Measurements from ENCODE around the gene SLC6A13. TPM values are rescaled to one million over a fixed set of nuclear protein-coding genes. Genes with fewer than 3 reads are reported as not detected.
"Not testable (repeated sequence)": the region's sequence is repeated elsewhere in the genome, so short reads cannot be mapped to it uniquely, and the experiment has no call there.

SLC6A13 gene
- total RNA-seq, 2 donors from 2014 or later = 0.85 TPM; not detected in 1

GRCh38 chr12:236445-236844 lies 26.2 kb downstream of the SLC6A13 start:
- no peaks in the 10 kb centered on the region for H3K4me1 ChIP-seq (replicated peaks)
- H3K4me3 ChIP-seq = no peak overlapping the region
- H3K36me3 ChIP-seq = no peaks in the 10 kb centered on the region
- no peak overlapping the region for H3K27ac ChIP-seq
- no peaks in the 10 kb centered on the region for H3K27me3 ChIP-seq (replicated peaks; ENCODE audit: insufficient read depth)
- TF ChIP-seq POLR2A (IDR thresholded peaks at IDR 0.05) (no peak), CTCF (IDR thresholded peaks at IDR 0.05) (no peak), POLR2AphosphoS5 (IDR thresholded peaks at IDR 0.05) (no peak)
- intact Hi-C loops (cut with DNase I) = no loop called here
- no peak for DNase-seq (ENCODE audit: low spot score)
- WGBS = 83% methylated on average over 3 of the region's 3 CpGs
- no peaks in the 10 kb centered on the region for H3K9me3 ChIP-seq

GRCh38 chr12:235967-236366 lies 26.7 kb downstream of the SLC6A13 start:
- H3K36me3 ChIP-seq; H3K27ac ChIP-seq; DNase-seq (ENCODE audit: low spot score); H3K4me3 ChIP-seq; H3K4me1 ChIP-seq (replicated peaks); intact Hi-C loops (cut with DNase I); H3K9me3 ChIP-seq; H3K27me3 ChIP-seq (replicated peaks; ENCODE audit: insufficient read depth): not testable (repeated sequence)
- 88% methylated on average over 4 of the region's 4 CpGs for WGBS

GRCh38 chr12:234891-235415 lies 27.7 kb downstream of the SLC6A13 start:
- Histone ChIP-seq H3K4me1 (replicated peaks) (no peaks in the 10 kb centered on the region), H3K27me3 (replicated peaks; ENCODE audit: insufficient read depth) (no peaks in the 10 kb centered on the region), H3K36me3 (no peaks in the 10 kb centered on the region), H3K27ac (no peak overlapping the region), H3K4me3 (no peak overlapping the region), H3K9me3 (no peaks in the 10 kb centered on the region)
- TF ChIP-seq POLR2A (IDR thresholded peaks at IDR 0.05) (no peak), POLR2AphosphoS5 (IDR thresholded peaks at IDR 0.05) (no peak), CTCF (IDR thresholded peaks at IDR 0.05) (no peak)
- intact Hi-C loops (cut with DNase I) = no loop called here
- DNase-seq (ENCODE audit: low spot score) = no peak
- 94% methylated on average over 10 of the region's 10 CpGs for WGBS

- no peak overlapping the region for H3K27ac ChIP-seq
- intact Hi-C loops (cut with DNase I) = no loop called here
- no peak for DNase-seq (ENCODE audit: low spot score)
Observed at GRCh38 chr12:234019-234418, 28.6 kb downstream of the SLC6A13 start.

GRCh38 chr12:233615-233968 lies 29.0 kb downstream of the SLC6A13 start:
- TF ChIP-seq POLR2A (IDR thresholded peaks at IDR 0.05) (no peak), POLR2AphosphoS5 (IDR thresholded peaks at IDR 0.05) (no peak), CTCF (IDR thresholded peaks at IDR 0.05) (no peak)
- intact Hi-C loops (cut with DNase I) = no loop called here
- DNase-seq (ENCODE audit: low spot score) = no peak
- H3K4me1 ChIP-seq (replicated peaks) = no peaks in the 10 kb centered on the region
- no peaks in the 10 kb centered on the region for H3K27me3 ChIP-seq (replicated peaks; ENCODE audit: insufficient read depth)
- no peak overlapping the region for H3K4me3 ChIP-seq
- H3K27ac ChIP-seq = no peak overlapping the region
- H3K36me3 ChIP-seq = no peaks in the 10 kb centered on the region
- H3K9me3 ChIP-seq = no peaks in the 10 kb centered on the region
- 74% methylated on average over 3 of the region's 3 CpGs for WGBS

More at GRCh38 chr12:234019-234418, 28.6 kb downstream of the SLC6A13 start:
- Histone ChIP-seq H3K36me3 (no peaks in the 10 kb centered on the region), H3K9me3 (no peaks in the 10 kb centered on the region), H3K4me1 (replicated peaks) (no peaks in the 10 kb centered on the region), H3K27me3 (replicated peaks; ENCODE audit: insufficient read depth) (no peaks in the 10 kb centered on the region), H3K4me3 (no peak overlapping the region)
- 84% methylated on average over 7 of the region's 7 CpGs for WGBS
- no peak for TF ChIP-seq POLR2A (IDR thresholded peaks at IDR 0.05)

- Histone ChIP-seq H3K4me3 (no peak overlapping the region), H3K4me1 (replicated peaks) (no peaks in the 10 kb centered on the region), H3K27me3 (replicated peaks; ENCODE audit: insufficient read depth) (no peaks in the 10 kb centered on the region), H3K27ac (no peak overlapping the region), H3K36me3 (no peaks in the 10 kb centered on the region), H3K9me3 (no peaks in the 10 kb centered on the region)
- TF ChIP-seq POLR2AphosphoS5 (IDR thresholded peaks at IDR 0.05) (no peak), POLR2A (IDR thresholded peaks at IDR 0.05) (no peak), CTCF (IDR thresholded peaks at IDR 0.05) (no peak)
- 41% methylated on average over 19 of the region's 19 CpGs for WGBS
- DNase-seq (ENCODE audit: low spot score) = no peak
- intact Hi-C loops (cut with DNase I) = no loop called here
Observed at GRCh38 chr12:232731-233614, 29.7 kb downstream of the SLC6A13 start.
